Measurements from ENCODE around the gene SHLD2.
"Not testable (repeated sequence)": the region's sequence is repeated elsewhere in the genome, so short reads cannot be mapped to it uniquely, and the experiment has no call there.

SHLD2 gene

DNA sequence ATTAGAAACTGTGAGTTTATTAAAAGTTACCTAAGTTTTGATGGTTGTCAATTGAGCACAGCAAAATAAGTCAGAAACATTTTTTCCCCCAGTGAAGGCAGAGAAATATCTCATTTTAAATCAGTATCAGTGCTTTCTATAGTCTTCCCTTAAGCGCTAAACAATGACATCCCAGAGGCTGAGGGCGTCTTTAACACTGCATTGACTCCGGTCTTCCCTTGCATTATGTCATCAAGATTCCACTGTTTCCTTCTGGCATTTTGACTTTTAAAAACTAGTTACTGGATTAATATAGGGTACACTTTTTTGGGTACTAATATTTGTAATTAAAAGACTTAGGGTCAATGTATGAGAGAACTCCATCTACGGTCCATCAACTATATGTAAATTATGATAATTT is 4.2 kb upstream of the SHLD2 start:
- in situ Hi-C loops (cut with HindIII; ENCODE audit: low sequenced_read_pairs) = no loop called here
- no peak for DNase-seq (ENCODE audit: low read depth, low spot score)
- no peak overlapping the region for H3K4me3 ChIP-seq (ENCODE audit: low read depth, low read length)
- TF ChIP-seq, protein P1, sequence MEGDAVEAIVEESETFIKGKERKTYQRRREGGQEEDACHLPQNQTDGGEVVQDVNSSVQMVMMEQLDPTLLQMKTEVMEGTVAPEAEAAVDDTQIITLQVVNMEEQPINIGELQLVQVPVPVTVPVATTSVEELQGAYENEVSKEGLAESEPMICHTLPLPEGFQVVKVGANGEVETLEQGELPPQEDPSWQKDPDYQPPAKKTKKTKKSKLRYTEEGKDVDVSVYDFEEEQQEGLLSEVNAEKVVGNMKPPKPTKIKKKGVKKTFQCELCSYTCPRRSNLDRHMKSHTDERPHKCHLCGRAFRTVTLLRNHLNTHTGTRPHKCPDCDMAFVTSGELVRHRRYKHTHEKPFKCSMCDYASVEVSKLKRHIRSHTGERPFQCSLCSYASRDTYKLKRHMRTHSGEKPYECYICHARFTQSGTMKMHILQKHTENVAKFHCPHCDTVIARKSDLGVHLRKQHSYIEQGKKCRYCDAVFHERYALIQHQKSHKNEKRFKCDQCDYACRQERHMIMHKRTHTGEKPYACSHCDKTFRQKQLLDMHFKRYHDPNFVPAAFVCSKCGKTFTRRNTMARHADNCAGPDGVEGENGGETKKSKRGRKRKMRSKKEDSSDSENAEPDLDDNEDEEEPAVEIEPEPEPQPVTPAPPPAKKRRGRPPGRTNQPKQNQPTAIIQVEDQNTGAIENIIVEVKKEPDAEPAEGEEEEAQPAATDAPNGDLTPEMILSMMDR (IDR thresholded peaks at IDR 0.05; ENCODE audit: low read depth, low read length) = no peak

- H3K4me3 ChIP-seq (ENCODE audit: low read depth, low read length) = peak overlapping the region; percentile 81
- DNase-seq (ENCODE audit: low read depth, low spot score) = peak; percentile 67
- in situ Hi-C loops (cut with HindIII; ENCODE audit: low sequenced_read_pairs) = no loop called here
- TF ChIP-seq, protein P1 (IDR thresholded peaks at IDR 0.05; ENCODE audit: low read depth, low read length) = no peak
Observed at GRCh38 chr10:87092376-87092860, 2.6 kb upstream of the SHLD2 start.

- TF ChIP-seq, protein P1 (IDR thresholded peaks at IDR 0.05; ENCODE audit: low read depth, low read length) = no peak
- DNase-seq (ENCODE audit: low read depth, low spot score) = peak; percentile 62
- in situ Hi-C loops (cut with HindIII; ENCODE audit: low sequenced_read_pairs) = no loop called here
- H3K4me3 ChIP-seq (ENCODE audit: low read depth, low read length) = peak overlapping the region; percentile 81
Observed at GRCh38 chr10:87092861-87093631, 2.0 kb upstream of the SHLD2 start.

- H3K4me3 ChIP-seq (ENCODE audit: low read depth, low read length) = peak overlapping the region; percentile 81
- TF ChIP-seq, protein P1 (IDR thresholded peaks at IDR 0.05; ENCODE audit: low read depth, low read length) = no peak
- in situ Hi-C loops (cut with HindIII; ENCODE audit: low sequenced_read_pairs) = no loop called here
- DNase-seq (ENCODE audit: low read depth, low spot score) = peak; percentile 52
Observed at GRCh38 chr10:87093632-87094372, 1.2 kb upstream of the SHLD2 start.

DNA sequence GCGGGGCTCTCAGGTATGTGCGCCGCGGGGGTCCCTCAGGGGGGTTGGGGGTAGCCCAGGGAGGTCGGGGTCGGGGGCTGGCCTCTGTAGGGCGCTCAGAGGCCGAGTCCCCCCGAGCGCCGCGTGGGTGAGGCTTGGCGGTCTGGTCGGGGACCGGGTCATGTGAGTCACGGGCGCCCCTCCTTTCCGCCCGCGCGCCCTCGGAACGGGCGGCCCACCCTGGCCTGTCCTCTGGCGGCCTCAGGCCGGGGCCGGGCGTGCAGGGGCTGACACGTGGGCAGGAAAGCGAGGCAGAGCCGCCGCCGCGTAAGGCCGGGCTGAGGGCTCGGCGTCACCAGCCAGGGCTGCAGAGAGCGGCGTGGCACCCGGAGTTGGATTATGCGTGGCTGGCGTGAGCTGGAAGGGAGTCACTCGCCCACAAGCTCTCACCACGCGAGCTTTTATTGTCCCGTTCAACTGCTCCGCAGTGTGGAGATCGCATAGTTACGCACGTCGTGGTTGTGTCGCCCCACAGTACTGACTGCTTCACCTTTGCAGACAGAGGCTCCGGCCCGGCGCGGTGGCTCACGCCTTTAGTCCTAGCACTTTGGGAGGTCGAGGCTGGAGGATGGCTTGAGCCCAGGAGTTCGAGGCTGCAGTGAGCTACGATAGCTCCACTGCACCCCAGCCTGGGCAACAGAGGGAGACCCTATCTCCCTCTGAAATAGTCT is 385 bp downstream of the SHLD2 start:
- DNase-seq (ENCODE audit: low read depth, low spot score) = peak; percentile 86
- in situ Hi-C loops (cut with HindIII; ENCODE audit: low sequenced_read_pairs) = no loop called here
- TF ChIP-seq, protein P1 (IDR thresholded peaks at IDR 0.05; ENCODE audit: low read depth, low read length) = no peak
- H3K4me3 ChIP-seq (ENCODE audit: low read depth, low read length) = peak overlapping the region; percentile 60

DNA sequence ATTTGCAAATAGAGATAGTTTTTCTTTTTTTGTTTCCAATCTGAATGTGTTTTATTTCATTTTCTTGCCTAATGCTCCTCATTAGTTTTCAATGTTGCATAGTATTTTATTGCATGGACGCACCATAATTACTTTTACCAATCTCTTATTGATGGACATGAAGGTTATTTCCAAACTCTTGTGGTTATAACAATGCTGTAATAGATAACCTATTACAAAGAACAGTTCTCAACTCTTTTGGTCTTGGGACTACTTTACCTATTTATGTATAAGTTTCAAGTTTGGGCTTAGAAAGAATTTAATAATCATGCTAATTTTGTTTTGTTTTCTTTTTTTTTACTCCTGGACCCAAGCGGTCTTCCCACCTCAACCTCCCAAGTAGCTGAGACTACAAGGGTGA is 7.0 kb downstream of the SHLD2 start:
- no peak for DNase-seq (ENCODE audit: low read depth, low spot score)
- TF ChIP-seq, protein P1 (IDR thresholded peaks at IDR 0.05; ENCODE audit: low read depth, low read length) = no peak
- in situ Hi-C loops (cut with HindIII; ENCODE audit: low sequenced_read_pairs) = no loop called here

DNA sequence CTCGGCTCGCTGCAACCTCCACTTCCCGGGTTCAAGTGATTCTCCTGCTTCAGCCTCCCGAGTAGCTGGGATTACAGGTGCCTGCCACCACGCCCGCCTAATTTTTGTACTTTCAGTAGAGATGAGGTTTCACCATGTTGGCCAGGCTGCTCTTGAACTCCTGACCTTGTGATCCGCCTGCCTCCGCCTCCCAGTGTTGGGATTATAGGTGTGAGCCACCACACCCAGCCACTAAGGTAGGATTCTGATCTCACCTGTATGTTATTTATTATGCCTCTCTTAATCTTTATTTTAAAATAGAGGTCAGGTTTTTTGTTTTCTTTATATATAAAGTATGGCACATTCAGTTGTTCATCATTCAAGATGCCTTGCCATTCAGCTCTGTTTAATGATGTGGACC is 9.7 kb downstream of the SHLD2 start:
- in situ Hi-C loops (cut with HindIII; ENCODE audit: low sequenced_read_pairs); H3K4me3 ChIP-seq (ENCODE audit: low read depth, low read length); DNase-seq (ENCODE audit: low read depth, low spot score): not testable (repeated sequence)

More for the DNA sequence above, 7.0 kb downstream of the SHLD2 start:
- H3K4me3 ChIP-seq (ENCODE audit: low read depth, low read length) = no peak overlapping the region

Data from astrocyte of the spinal cord (primary cell).